ENCODE measurements around the gene DEK.
"Not testable (repeated sequence)": the region's sequence is repeated elsewhere in the genome, so short reads cannot be mapped to it uniquely, and the experiment has no call there.

The DEK gene

GRCh38 chr6:18207438-18207837 is 56.9 kb downstream of the DEK start:
- H3K27me3 Mint-ChIP-seq = no peaks in the 10 kb centered on the region
- peaks cover 7% of the 10 kb centered on the region for H3K4me1 Mint-ChIP-seq
- no peak for ATAC-seq
- H3K4me3 Mint-ChIP-seq = no peak overlapping the region
- no peak for DNase-seq
- H3K9me3 Mint-ChIP-seq = no peaks in the 10 kb centered on the region
- H3K27ac Mint-ChIP-seq = no peak overlapping the region

- H3K4me1 Mint-ChIP-seq = peaks cover 7% of the 10 kb centered on the region
- no peaks in the 10 kb centered on the region for H3K27me3 Mint-ChIP-seq
- DNase-seq = no peak
- H3K9me3 Mint-ChIP-seq = no peaks in the 10 kb centered on the region
- no peak for ATAC-seq
- no peak overlapping the region for H3K27ac Mint-ChIP-seq
- no peak overlapping the region for H3K4me3 Mint-ChIP-seq
Measured at GRCh38 chr6:18206591-18206990, 57.7 kb downstream of the DEK start.

- Mint-ChIP-seq H3K9me3 (no peaks in the 10 kb centered on the region), H3K27me3 (no peaks in the 10 kb centered on the region)
Measured at GRCh38 chr6:18204691-18205090, 59.6 kb downstream of the DEK start.

GRCh38 chr6:18203786-18204185 is 60.5 kb downstream of the DEK start:
- H3K9me3 Mint-ChIP-seq = no peaks in the 10 kb centered on the region
- H3K4me3 Mint-ChIP-seq = no peak overlapping the region
- H3K4me1 Mint-ChIP-seq = no peaks in the 10 kb centered on the region
- no peaks in the 10 kb centered on the region for H3K27me3 Mint-ChIP-seq
- no peak overlapping the region for H3K27ac Mint-ChIP-seq
- DNase-seq (no peak), ATAC-seq (no peak)

More at GRCh38 chr6:18204691-18205090, 59.6 kb downstream of the DEK start:
- DNase-seq (no peak), ATAC-seq (no peak)
- no peaks in the 10 kb centered on the region for H3K4me1 Mint-ChIP-seq
- no peak overlapping the region for H3K27ac Mint-ChIP-seq
- no peak overlapping the region for H3K4me3 Mint-ChIP-seq

GRCh38 chr6:18192026-18192425 is 72.3 kb downstream of the DEK start:
- no peak for ATAC-seq
- no peak overlapping the region for H3K4me3 Mint-ChIP-seq
- no peaks in the 10 kb centered on the region for H3K27me3 Mint-ChIP-seq
- no peak overlapping the region for H3K27ac Mint-ChIP-seq
- H3K4me1 Mint-ChIP-seq = no peaks in the 10 kb centered on the region
- H3K9me3 Mint-ChIP-seq = no peaks in the 10 kb centered on the region
- no peak for DNase-seq

GRCh38 chr6:18189196-18189595 is 75.1 kb downstream of the DEK start:
- H3K27ac Mint-ChIP-seq = no peak overlapping the region
- no peaks in the 10 kb centered on the region for H3K9me3 Mint-ChIP-seq
- no peak overlapping the region for H3K4me3 Mint-ChIP-seq
- DNase-seq = no peak
- H3K27me3 Mint-ChIP-seq = no peaks in the 10 kb centered on the region
- no peak for ATAC-seq
- H3K4me1 Mint-ChIP-seq = peaks cover 6% of the 10 kb centered on the region

GRCh38 chr6:18187701-18188100 is 76.6 kb downstream of the DEK start:
- Mint-ChIP-seq H3K27ac (no peak overlapping the region), H3K4me1 (peaks cover 6% of the 10 kb centered on the region), H3K4me3 (no peak overlapping the region), H3K9me3 (no peaks in the 10 kb centered on the region), H3K27me3 (no peaks in the 10 kb centered on the region)
- DNase-seq (no peak), ATAC-seq (no peak)

- H3K4me1 Mint-ChIP-seq = peaks cover 6% of the 10 kb centered on the region
- H3K27me3 Mint-ChIP-seq = no peaks in the 10 kb centered on the region
- no peak overlapping the region for H3K27ac Mint-ChIP-seq
- ATAC-seq (no peak), DNase-seq (no peak)
- no peak overlapping the region for H3K4me3 Mint-ChIP-seq
- H3K9me3 Mint-ChIP-seq = no peaks in the 10 kb centered on the region
Measured at GRCh38 chr6:18186540-18187250, 77.6 kb downstream of the DEK start.

- peaks cover 6% of the 10 kb centered on the region for H3K4me1 Mint-ChIP-seq
- no peak overlapping the region for H3K4me3 Mint-ChIP-seq
- H3K9me3 Mint-ChIP-seq = no peaks in the 10 kb centered on the region
- DNase-seq (no peak), ATAC-seq (no peak)
- H3K27me3 Mint-ChIP-seq = no peaks in the 10 kb centered on the region
- H3K27ac Mint-ChIP-seq = no peak overlapping the region
Measured at GRCh38 chr6:18186033-18186432, 78.3 kb downstream of the DEK start.

GRCh38 chr6:18185624-18186023 is 78.7 kb downstream of the DEK start:
- Mint-ChIP-seq H3K4me1 (peaks cover 6% of the 10 kb centered on the region), H3K27ac (no peak overlapping the region), H3K4me3 (no peak overlapping the region), H3K27me3 (no peaks in the 10 kb centered on the region), H3K9me3 (no peaks in the 10 kb centered on the region)
- no peak for DNase-seq
- ATAC-seq = no peak

- DNase-seq = no peak
Measured at GRCh38 chr6:18183766-18184165, 80.6 kb downstream of the DEK start.

GRCh38 chr6:18182568-18182967 is 81.8 kb downstream of the DEK start:
- Mint-ChIP-seq H3K4me3 (no peak overlapping the region), H3K9me3 (no peaks in the 10 kb centered on the region), H3K27me3 (no peaks in the 10 kb centered on the region), H3K27ac (no peak overlapping the region), H3K4me1 (peaks cover 6% of the 10 kb centered on the region)
- no peak for DNase-seq
- ATAC-seq = no peak

More at GRCh38 chr6:18183766-18184165, 80.6 kb downstream of the DEK start:
- Mint-ChIP-seq H3K27me3 (no peaks in the 10 kb centered on the region), H3K27ac (no peak overlapping the region), H3K4me3 (no peak overlapping the region), H3K9me3 (no peaks in the 10 kb centered on the region), H3K4me1 (peaks cover 6% of the 10 kb centered on the region)
- no peak for ATAC-seq

GRCh38 chr6:18179770-18180356 is 84.5 kb downstream of the DEK start:
- no peak for DNase-seq
- H3K27me3 Mint-ChIP-seq = no peaks in the 10 kb centered on the region
- no peak overlapping the region for H3K4me3 Mint-ChIP-seq
- H3K4me1 Mint-ChIP-seq = peaks cover 9% of the 10 kb centered on the region
- H3K27ac Mint-ChIP-seq = no peak overlapping the region
- no peak for ATAC-seq
- H3K9me3 Mint-ChIP-seq = peaks cover 0 to 19% of the 10 kb centered on the region in 2 donors

- Mint-ChIP-seq H3K4me3 (no peak overlapping the region), H3K27ac (no peak overlapping the region), H3K27me3 (no peaks in the 10 kb centered on the region), H3K9me3 (peaks cover 0 to 19% of the 10 kb centered on the region in 2 donors), H3K4me1 (peaks cover 9% of the 10 kb centered on the region)
- ATAC-seq = no peak
- no peak for DNase-seq
Measured at GRCh38 chr6:18178960-18179615, 85.2 kb downstream of the DEK start.

GRCh38 chr6:18177286-18177965 is 86.9 kb downstream of the DEK start:
- peaks cover 9% of the 10 kb centered on the region for H3K4me1 Mint-ChIP-seq
- no peak overlapping the region for H3K27ac Mint-ChIP-seq
- no peaks in the 10 kb centered on the region for H3K27me3 Mint-ChIP-seq
- H3K9me3 Mint-ChIP-seq = peaks cover 0 to 19% of the 10 kb centered on the region in 2 donors
- no peak for DNase-seq
- ATAC-seq = no peak
- H3K4me3 Mint-ChIP-seq = no peak overlapping the region

- peaks cover 0 to 19% of the 10 kb centered on the region in 2 donors for H3K9me3 Mint-ChIP-seq
Measured at GRCh38 chr6:18176198-18176597, 88.1 kb downstream of the DEK start.

More at GRCh38 chr6:18176198-18176597, 88.1 kb downstream of the DEK start:
- H3K27ac Mint-ChIP-seq, H3K4me3 Mint-ChIP-seq, H3K27me3 Mint-ChIP-seq, H3K4me1 Mint-ChIP-seq, DNase-seq, ATAC-seq: not testable (repeated sequence)

Measured in stimulated activated naive CD8-positive, alpha-beta T cell treated with anti-CD3 and anti-CD28 coated beads, Interleukin-15, amount 100 ng/mL, for 72 hours (primary cell).